K562 (cell line): ENCODE data around the gene KIFAP3. TPM values are rescaled to one million over a fixed set of nuclear protein-coding genes. Genes with fewer than 3 reads are reported as not detected.
A peak's percentile ranks its signal among the peaks of the same experiment; 100 is the strongest.

Source experiments
- CBX3 ChIP-seq, 2 experiments: IDR thresholded peaks; 1 replicate in 1 of 2; 2 replicates in 1 of 2; pipeline ENCODE4 v1.6.1; 2012; ENCODE audit warnings: inconsistent platforms in 2 of 2, low read length in 2 of 2, borderline replicate concordance in 1 of 2, control low read depth in 1 of 2
- ESRRB ChIP-seq: fragments of 250-450 bp; sonication (Bioruptor Pico); IDR thresholded peaks from 2 replicates; pipeline ENCODE4 v1.5.0; 2020; ENCODE audit warnings: mild to moderate bottlenecking, moderate library complexity, borderline replicate concordance
- KHSRP ChIP-seq: fragments of 450-650 bp; IDR thresholded peaks from 2 replicates; pipeline ENCODE4 v1.6.1; 2017
- NELFE ChIP-seq: IDR thresholded peaks from 2 replicates; pipeline ENCODE4 v1.6.1; 2011; ENCODE audit warnings: mild to moderate bottlenecking; ENCODE audit not compliant: insufficient read depth, insufficient read length
- TRIM28 ChIP-seq: fragments of 450-650 bp; IDR thresholded peaks from 2 replicates; pipeline ENCODE4 v1.6.1; 2017
- U2AF1 ChIP-seq: fragments of 200-400 bp; formaldehyde crosslinking; optimal IDR thresholded peaks from 2 replicates; pipeline ENCODE3; 2017; ENCODE audit warnings: mild to moderate bottlenecking, low read depth, low read length, moderate library complexity
- ZNF124 ChIP-seq: sonication (generic); formaldehyde crosslinking; IDR thresholded peaks from 2 replicates; pipeline ENCODE4 v1.8.1; 2022; ENCODE audit warnings: missing genetic modification reagents
- ZNF324 ChIP-seq: fragments of 250-450 bp; sonication (Bioruptor Pico); IDR thresholded peaks from 2 replicates; pipeline ENCODE4 v1.4.0; 2020; ENCODE audit warnings: mild to moderate bottlenecking
- polyA plus RNA-seq, 8 experiments: library from polyadenylated mRNA; depleted of rRNA in 4 of 8; stranded (reverse) in 5 of 8; unstranded in 3 of 8; fragments of >200 nt; fragmentation: Nextera tagmentation in 2 of 8; fragmentation: Illumina TruSeq in 1 of 8; extraction: Ambion mirVana in 2 of 8; extraction: Trizol in 1 of 8; gene quantifications; 2 replicates each; pipeline versions ENCODE4 v1.2.1 to v1.2.3, GENCODE V29; 2011 to 2014; ENCODE audit warnings: inconsistent platforms in 1 of 8, missing spikeins in 1 of 8
- total RNA-seq, 7 experiments: library from RNA; depleted of rRNA in 6 of 7; stranded (reverse); fragments of >200 nt in 6 of 7; fragmentation: Illumina TruSeq in 2 of 7; extraction: Trizol in 2 of 7; gene quantifications; 2 replicates each; pipeline versions ENCODE4 v1.2.1 to v1.2.3, GENCODE V29; 2011 to 2021; ENCODE audit warnings: low replicate concordance in 1 of 7
- TF ChIP-seq, protein P1 (sequence below): fragments of 250-450 bp; sonication (Bioruptor Pico); IDR thresholded peaks from 2 replicates; pipeline ENCODE4 v1.8.0; 2021; ENCODE audit warnings: moderate library complexity, mild to moderate bottlenecking, inconsistent platforms
- TF ChIP-seq, protein P2 (sequence below): sonication (generic); formaldehyde crosslinking; IDR thresholded peaks from 2 replicates; pipeline ENCODE4 v1.8.1; 2023; ENCODE audit warnings: mild to moderate bottlenecking, missing genetic modification reagents

KIFAP3 gene
- total and polyA plus RNA-seq, 9 of the 15 experiments (the other 6 are each of a cell fraction or from before 2014, with no cell fraction given), result 8.8 to 17.5 (median 11.8) TPM

DNA sequence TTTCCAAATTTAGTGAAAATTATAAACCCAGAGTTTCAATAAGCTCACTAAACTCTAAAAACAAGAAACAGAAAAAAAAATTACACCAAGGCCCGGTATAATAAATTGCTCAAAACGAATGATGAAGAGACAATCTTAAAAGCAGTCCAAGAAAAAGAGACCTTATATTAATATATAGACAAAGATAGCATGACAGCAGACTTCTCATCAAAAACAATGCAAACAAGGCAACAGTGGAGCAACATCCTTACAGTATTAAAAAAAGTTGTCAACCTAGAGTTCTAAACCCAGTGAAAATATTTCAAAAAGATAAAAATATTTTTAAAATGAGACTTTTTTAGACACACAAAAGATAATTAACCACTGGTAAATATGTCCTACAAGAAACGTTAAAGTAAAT, 46.7 kb downstream of the KIFAP3 start (continued):
- TF ChIP-seq, protein P1, sequence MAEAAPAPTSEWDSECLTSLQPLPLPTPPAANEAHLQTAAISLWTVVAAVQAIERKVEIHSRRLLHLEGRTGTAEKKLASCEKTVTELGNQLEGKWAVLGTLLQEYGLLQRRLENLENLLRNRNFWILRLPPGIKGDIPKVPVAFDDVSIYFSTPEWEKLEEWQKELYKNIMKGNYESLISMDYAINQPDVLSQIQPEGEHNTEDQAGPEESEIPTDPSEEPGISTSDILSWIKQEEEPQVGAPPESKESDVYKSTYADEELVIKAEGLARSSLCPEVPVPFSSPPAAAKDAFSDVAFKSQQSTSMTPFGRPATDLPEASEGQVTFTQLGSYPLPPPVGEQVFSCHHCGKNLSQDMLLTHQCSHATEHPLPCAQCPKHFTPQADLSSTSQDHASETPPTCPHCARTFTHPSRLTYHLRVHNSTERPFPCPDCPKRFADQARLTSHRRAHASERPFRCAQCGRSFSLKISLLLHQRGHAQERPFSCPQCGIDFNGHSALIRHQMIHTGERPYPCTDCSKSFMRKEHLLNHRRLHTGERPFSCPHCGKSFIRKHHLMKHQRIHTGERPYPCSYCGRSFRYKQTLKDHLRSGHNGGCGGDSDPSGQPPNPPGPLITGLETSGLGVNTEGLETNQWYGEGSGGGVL (CRISPR knock-in tag), result no peak
- TF ChIP-seq, protein P2, sequence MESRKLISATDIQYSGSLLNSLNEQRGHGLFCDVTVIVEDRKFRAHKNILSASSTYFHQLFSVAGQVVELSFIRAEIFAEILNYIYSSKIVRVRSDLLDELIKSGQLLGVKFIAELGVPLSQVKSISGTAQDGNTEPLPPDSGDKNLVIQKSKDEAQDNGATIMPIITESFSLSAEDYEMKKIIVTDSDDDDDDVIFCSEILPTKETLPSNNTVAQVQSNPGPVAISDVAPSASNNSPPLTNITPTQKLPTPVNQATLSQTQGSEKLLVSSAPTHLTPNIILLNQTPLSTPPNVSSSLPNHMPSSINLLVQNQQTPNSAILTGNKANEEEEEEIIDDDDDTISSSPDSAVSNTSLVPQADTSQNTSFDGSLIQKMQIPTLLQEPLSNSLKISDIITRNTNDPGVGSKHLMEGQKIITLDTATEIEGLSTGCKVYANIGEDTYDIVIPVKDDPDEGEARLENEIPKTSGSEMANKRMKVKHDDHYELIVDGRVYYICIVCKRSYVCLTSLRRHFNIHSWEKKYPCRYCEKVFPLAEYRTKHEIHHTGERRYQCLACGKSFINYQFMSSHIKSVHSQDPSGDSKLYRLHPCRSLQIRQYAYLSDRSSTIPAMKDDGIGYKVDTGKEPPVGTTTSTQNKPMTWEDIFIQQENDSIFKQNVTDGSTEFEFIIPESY, result no peak
- TF ChIP-seq CBX3 (IDR thresholded peaks at IDR 0.05; ENCODE audit: borderline replicate concordance in 1 of 2, low read length in 2 of 2) (peak in 1 of 2 experiments; percentile 80; a peak in 2 of 3 replicates), ZNF324 (no peak), ZNF124 (CRISPR knock-in tag) (no peak), ESRRB (CRISPR knock-in tag) (no peak), TRIM28 (peak; percentile 76), KHSRP (no peak), U2AF1 (no peak), NELFE (no peak)
